Neural cell (in vitro differentiated cells): ENCODE data around the gene LMO7. TPM values are rescaled to one million over a fixed set of nuclear protein-coding genes. Genes with fewer than 3 reads are reported as not detected.

Experiments used
- H2AFZ ChIP-seq: fragments of 200-600, 300-800 bp; sonication (generic), shearing (Covaris generic); 2 replicates; pipeline ENCODE4 v1.6.0; 2014; ENCODE audit warnings: low read depth, mild to moderate bottlenecking, antibody characterized with exemption, low read length, moderate library complexity
- H3F3A ChIP-seq: fragments of 200-600 bp; shearing (Covaris generic); 2 replicates; pipeline ENCODE4 v1.6.1; 2016; ENCODE audit warnings: mild to moderate bottlenecking, moderate library complexity, mixed read lengths, antibody characterized with exemption, low read length; ENCODE audit not compliant: insufficient read depth, poor library complexity, severe bottlenecking
- H3K27ac ChIP-seq: fragments of 200-600, 300-800 bp; sonication (generic), shearing (Covaris generic); 2 replicates; pipeline ENCODE4 v1.5.1; 2014; ENCODE audit warnings: mild to moderate bottlenecking, low read length, moderate library complexity
- H3K27me3 ChIP-seq: fragments of 300-800, 200-600 bp; sonication (generic), shearing (Covaris generic); 2 replicates; pipeline ENCODE4 v1.6.0; 2014; ENCODE audit warnings: mild to moderate bottlenecking, low read depth, low read length, moderate library complexity; ENCODE audit not compliant: insufficient read depth
- H3K36me3 ChIP-seq: fragments of 300-800, 200-600 bp; sonication (generic), shearing (Covaris generic); 2 replicates; pipeline ENCODE4 v1.5.1; 2014; ENCODE audit warnings: mild to moderate bottlenecking, antibody characterized with exemption, low read length, moderate library complexity; ENCODE audit not compliant: insufficient read depth
- H3K4me2 ChIP-seq: fragments of 300-800, 200-600 bp; sonication (generic), shearing (Covaris generic); 2 replicates; pipeline ENCODE4 v1.6.0; 2014; ENCODE audit warnings: mild to moderate bottlenecking, low read length
- H3K4me3 ChIP-seq: fragments of 300-800, 200-600 bp; sonication (generic), shearing (Covaris generic); 2 replicates; pipeline ENCODE4 v1.5.1; 2014; ENCODE audit warnings: mild to moderate bottlenecking, low read length, moderate library complexity
- H3K79me2 ChIP-seq: fragments of 200-600 bp; shearing (Covaris generic); replicated peaks from 2 replicates; pipeline ENCODE4 v1.6.0; 2014; ENCODE audit warnings: mild to moderate bottlenecking, low read length, moderate library complexity; ENCODE audit not compliant: insufficient read depth
- H3K9ac ChIP-seq: fragments of 300-800, 200-600 bp; sonication (generic), shearing (Covaris generic); 2 replicates; pipeline ENCODE4 v1.6.1; 2016; ENCODE audit warnings: mild to moderate bottlenecking, low read length, mixed read lengths
- H3K9me2 ChIP-seq: fragments of 200-600 bp; shearing (Covaris generic); 2 replicates; pipeline ENCODE4 v1.6.1; 2016; ENCODE audit warnings: mild to moderate bottlenecking, low read length, mixed read lengths; ENCODE audit not compliant: insufficient read depth
- H3K9me3 ChIP-seq: fragments of 200-600, 300-800 bp; sonication (generic), shearing (Covaris generic); 2 replicates; pipeline ENCODE4 v1.6.1; 2016; ENCODE audit warnings: mild to moderate bottlenecking, mixed run types, low read length, moderate library complexity, mixed read lengths
- H4K20me1 ChIP-seq: fragments of 200-600 bp; shearing (Covaris generic); 2 replicates; pipeline ENCODE4 v1.6.1; 2016; ENCODE audit warnings: mild to moderate bottlenecking, mixed run types; ENCODE audit not compliant: insufficient read depth
- CTCF ChIP-seq: fragments of 450-650 bp; IDR thresholded peaks from 2 replicates; pipeline ENCODE4 v1.5.1; 2014; ENCODE audit warnings: antibody characterized with exemption, mild to moderate bottlenecking, moderate library complexity; ENCODE audit not compliant: poor library complexity, severe bottlenecking
- EP300 ChIP-seq: fragments of 450-650 bp; conservative IDR thresholded peaks from 2 replicates; pipeline ENCODE4 v1.6.1; 2014; ENCODE audit warnings: antibody characterized with exemption, mild to moderate bottlenecking, moderate library complexity; ENCODE audit not compliant: poor library complexity, severe bottlenecking
- EZH2 ChIP-seq: fragments of 200-600, 300-800 bp; shearing (Covaris generic), sonication (generic); IDR thresholded peaks from 2 replicates; pipeline ENCODE4 v1.6.1; 2014; ENCODE audit warnings: antibody characterized with exemption, low read length, borderline replicate concordance, mild to moderate bottlenecking; ENCODE audit not compliant: insufficient read depth, poor library complexity, severe bottlenecking
- MXI1 ChIP-seq: fragments of 450-650 bp; conservative IDR thresholded peaks from 2 replicates; pipeline ENCODE4 v1.6.1; 2014; ENCODE audit warnings: antibody characterized with exemption, mild to moderate bottlenecking; ENCODE audit not compliant: poor library complexity, severe bottlenecking
- POLR2AphosphoS5 ChIP-seq: IDR thresholded peaks from 2 replicates; pipeline ENCODE4 v1.6.1; 2012
- RAD21 ChIP-seq: fragments of 450-650 bp; conservative IDR thresholded peaks from 2 replicates; pipeline ENCODE4 v1.6.1; 2014; ENCODE audit warnings: antibody characterized with exemption, mild to moderate bottlenecking, moderate library complexity
- REST ChIP-seq: IDR thresholded peaks from 2 replicates; pipeline ENCODE4 v1.6.1; 2012; ENCODE audit warnings: borderline replicate concordance
- SMC3 ChIP-seq: fragments of 450-650 bp; conservative IDR thresholded peaks from 2 replicates; pipeline ENCODE4 v1.6.1; 2014; ENCODE audit warnings: antibody characterized with exemption, mild to moderate bottlenecking, moderate library complexity; ENCODE audit not compliant: poor library complexity
- TAF1 ChIP-seq: IDR thresholded peaks from 2 replicates; pipeline ENCODE4 v1.6.1; 2012; ENCODE audit warnings: low read depth
- polyA plus RNA-seq: library from polyadenylated mRNA; depleted of rRNA; stranded (reverse); fragments of >200 nt; gene quantifications from 2 replicates; pipeline ENCODE4 v1.2.3, GENCODE V29; 2014

LMO7 gene
- polyA plus RNA-seq, 1 donor from 2014 or later: 14.2 TPM

- TF ChIP-seq MXI1 (no peak), EP300 (no peak), TAF1 (no peak), SMC3 (no peak), REST (no peak), POLR2AphosphoS5 (no peak), CTCF (no peak), EZH2 (no peak), RAD21 (no peak)
- Histone ChIP-seq H3K9me3 (no peaks in the 10 kb centered on the region), H4K20me1 (no peaks in the 10 kb centered on the region), H3K4me3 (no peak overlapping the region), H3K79me2 (no peaks in the 10 kb centered on the region), H2AFZ (no peak overlapping the region), H3K27ac (no peak overlapping the region), H3K36me3 (no peaks in the 10 kb centered on the region), H3K4me2 (no peak overlapping the region), H3F3A (no peaks in the 10 kb centered on the region), H3K9ac (no peak overlapping the region), H3K9me2 (no peaks in the 10 kb centered on the region), H3K27me3 (no peaks in the 10 kb centered on the region)
These were observed 266.3 kb downstream of the LMO7 start for GRCh38 chr13:75902166-75903104.

GRCh38 chr13:75904012-75904411 is 267.9 kb downstream of the LMO7 start:
- TF ChIP-seq EZH2 (no peak), POLR2AphosphoS5 (peak; percentile 89), EP300 (peak; percentile 81)
- H3K9ac ChIP-seq: no peak overlapping the region
- no peaks in the 10 kb centered on the region for H3K27me3 ChIP-seq
- no peaks in the 10 kb centered on the region for H3K79me2 ChIP-seq
- no peak overlapping the region for H2AFZ ChIP-seq
- H3K36me3 ChIP-seq: no peaks in the 10 kb centered on the region
- H3F3A ChIP-seq: no peaks in the 10 kb centered on the region
- H3K4me3 ChIP-seq: peak overlapping the region; percentile 33
- no peaks in the 10 kb centered on the region for H3K9me3 ChIP-seq
- no peaks in the 10 kb centered on the region for H4K20me1 ChIP-seq
- no peak overlapping the region for H3K27ac ChIP-seq
- no peaks in the 10 kb centered on the region for H3K9me2 ChIP-seq
- H3K4me2 ChIP-seq: peak overlapping the region; percentile 12
